Activated CD4-positive, alpha-beta T cell treated with anti-CD3 and anti-CD28 coated beads, Interleukin-2, amount 50 U/mL, for 24 hours (primary cell): Measurements from ENCODE around the gene MAPKAP1.

Experiments
- DNase-seq, 2 donors: peaks; one replicate each; pipeline ENCODE4 v3.0.0-alpha.2; 2020; ENCODE audit warnings: low read depth in 1 of 2, low spot score in 1 of 2

The MAPKAP1 gene

DNA sequence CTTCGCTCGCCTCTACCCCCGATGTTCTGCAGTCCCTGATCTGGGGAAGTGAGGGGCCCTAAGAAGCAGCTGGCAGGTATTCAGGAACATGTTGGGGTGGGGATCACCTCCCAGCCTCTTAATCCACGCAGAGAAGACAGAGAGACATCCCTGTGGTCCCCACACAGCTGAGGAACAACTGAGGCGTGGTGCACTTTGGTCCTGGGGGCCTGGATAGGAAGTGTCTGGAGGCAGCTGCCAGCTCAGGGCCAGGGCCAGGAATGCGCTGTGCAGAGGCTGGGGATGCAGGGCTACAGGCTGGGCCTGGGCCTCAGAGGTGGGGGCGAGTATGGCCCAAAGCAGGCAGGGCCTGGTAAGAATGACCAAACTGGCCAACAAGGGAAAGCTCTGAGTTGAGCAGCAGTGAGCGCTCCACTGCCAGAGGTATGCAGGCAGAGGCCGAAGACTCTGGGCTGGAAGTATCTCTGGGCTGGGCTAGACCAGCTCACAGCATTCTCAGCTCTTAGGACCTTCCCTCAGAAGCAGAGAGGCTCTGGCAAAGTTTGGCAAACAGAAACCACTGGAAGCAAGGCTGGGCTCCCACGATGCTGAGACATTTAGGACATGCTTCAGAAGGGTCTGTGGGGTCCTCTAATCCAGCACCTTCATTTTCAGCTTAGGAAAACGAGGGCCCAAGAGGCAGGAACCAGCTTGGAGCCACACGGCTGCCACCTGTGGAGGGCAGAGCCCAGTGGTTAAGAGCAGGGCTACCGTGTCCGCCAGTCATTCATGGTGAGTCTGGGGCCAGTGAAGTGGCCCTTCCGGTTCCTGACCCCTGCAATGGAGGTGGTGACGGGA is 271.0 kb downstream of the MAPKAP1 start:
- no peak for DNase-seq

DNA sequence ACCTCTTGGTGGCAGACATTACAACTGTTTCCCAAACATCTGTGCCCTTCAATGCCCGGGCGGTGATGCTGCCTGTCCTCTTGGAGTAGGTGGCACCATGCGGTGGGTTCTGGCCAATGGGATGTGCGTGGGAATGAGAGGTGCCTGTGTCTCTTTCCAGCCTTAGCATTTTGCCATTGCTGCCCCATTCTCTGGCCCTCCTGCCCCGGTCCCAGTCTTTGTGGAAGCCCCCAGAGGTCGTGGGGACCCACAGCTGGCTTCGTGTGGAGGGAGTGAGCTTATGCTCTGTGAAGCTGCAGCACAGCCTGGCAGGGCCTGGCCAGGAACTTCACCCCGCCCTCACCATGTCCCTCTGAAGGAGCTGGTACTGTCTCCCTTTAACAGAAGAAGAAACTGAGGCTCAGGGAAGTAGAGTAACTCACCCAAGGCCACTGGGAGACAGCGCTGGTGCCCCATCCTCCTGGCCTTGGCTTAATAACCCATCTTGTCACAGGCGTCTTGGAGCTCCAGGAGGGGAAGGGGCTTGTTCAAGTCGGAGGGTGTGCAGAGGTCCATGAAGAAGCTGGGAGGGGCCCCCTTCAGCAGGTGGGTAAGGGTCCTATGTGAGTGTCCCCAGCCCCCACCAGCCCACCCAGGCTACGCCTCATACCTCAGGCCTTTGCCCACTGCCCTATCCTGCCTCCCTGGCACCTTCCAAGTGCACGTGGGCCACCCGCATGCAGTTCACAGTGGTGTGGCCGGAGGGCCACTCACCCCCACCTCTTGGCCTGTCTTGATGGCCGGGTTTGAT is 271.8 kb downstream of the MAPKAP1 start:
- DNase-seq = no peak

DNA sequence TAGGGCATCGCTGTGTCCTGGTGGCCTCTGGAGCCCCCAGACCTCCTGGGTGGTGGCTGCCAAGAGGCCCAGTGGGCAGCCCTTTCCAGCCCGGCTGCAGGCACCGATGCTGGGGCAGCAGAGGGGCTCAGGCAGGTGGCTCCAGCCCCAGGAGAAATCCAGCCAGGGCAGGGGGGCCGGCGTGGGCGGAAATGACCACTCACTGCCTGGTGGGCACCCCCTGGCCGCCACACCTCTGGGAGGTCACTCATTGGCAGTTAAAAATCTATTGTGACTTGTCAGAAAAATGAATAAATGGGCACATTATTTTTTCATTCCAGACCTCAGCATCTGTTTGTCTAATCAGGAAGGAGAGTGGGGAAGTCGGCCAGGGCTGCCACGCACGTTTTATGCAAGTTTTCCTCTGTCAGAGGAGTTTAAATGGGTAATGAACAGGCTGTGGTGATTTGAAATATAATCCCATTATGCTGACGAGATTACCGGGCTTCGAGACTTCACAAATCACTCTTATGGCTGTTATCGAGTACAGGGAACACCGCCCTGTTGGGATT is 273.5 kb downstream of the MAPKAP1 start:
- DNase-seq = no peak

DNA sequence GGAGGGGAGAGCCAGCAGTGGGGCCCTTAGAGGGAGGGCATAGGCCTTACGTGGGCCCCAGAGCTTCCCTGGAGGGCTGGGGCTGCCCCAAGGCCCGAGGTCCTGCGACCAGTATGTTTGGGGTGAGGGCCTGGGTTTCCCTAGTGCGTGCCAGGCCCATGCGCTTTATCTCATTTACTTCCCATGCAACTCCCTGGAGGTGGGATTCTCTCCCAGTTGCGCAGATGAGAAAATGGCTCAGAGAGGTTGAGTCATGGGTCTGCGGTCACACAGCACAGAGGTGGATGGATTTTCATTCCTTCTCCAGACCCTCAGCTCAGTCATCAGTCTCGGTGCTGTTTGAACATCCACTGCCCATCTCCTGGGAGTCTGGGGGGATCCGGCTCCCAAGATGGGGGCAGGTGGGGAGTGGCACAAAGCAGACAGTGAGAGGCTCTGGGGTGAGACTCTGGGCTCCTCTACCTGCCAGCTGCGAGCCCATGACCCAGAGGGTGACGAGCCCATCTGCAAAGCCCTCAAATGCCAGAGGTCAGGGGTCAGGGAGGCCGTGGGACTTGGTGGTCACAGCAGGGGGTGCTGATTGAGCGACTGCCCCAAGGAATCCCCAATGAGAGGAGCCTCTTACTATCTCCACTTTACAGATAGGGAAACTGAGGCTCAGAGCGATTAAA is 274.2 kb downstream of the MAPKAP1 start:
- no peak for DNase-seq

DNA sequence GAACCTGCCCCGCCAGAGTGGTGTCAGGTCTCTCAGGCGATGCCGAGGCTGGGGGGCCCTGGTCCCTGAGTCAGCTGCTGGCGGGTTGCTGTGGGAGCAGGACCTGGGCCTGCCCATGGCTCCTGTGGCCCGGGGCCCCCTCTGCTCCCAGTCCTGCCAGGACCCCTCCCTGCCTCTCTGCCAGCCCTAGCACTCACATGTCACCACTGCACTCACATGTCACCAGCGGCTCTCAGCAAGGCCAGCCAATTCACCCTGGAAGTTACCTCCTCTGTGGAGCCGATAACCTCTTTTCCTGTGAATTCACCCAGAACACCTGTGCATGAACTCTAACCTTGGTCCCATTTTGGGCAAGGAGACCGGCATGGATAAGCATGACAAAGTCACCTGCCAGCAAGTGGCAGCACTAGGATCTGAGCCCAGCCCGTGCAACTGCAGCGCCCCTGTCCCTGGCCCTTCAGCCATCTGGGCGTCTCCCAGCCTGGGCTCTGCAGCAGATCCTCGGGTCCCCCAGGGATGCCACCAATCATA is 275.2 kb downstream of the MAPKAP1 start:
- DNase-seq = no peak

DNA sequence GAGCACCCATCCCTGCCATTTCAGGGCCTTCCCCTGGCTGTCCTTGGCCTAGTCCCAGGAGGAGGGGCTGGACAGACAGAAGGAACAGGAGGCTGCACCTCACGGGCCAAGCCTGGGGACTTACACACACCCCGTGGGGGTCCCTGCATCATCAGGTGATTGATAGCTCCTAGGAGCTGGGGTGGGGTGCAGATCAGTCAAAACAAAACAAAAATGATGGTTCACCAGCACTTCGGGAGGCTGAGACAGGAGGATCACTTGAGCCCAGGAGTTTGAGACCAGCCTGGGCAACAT is 276.0 kb downstream of the MAPKAP1 start:
- DNase-seq = no peak

DNA sequence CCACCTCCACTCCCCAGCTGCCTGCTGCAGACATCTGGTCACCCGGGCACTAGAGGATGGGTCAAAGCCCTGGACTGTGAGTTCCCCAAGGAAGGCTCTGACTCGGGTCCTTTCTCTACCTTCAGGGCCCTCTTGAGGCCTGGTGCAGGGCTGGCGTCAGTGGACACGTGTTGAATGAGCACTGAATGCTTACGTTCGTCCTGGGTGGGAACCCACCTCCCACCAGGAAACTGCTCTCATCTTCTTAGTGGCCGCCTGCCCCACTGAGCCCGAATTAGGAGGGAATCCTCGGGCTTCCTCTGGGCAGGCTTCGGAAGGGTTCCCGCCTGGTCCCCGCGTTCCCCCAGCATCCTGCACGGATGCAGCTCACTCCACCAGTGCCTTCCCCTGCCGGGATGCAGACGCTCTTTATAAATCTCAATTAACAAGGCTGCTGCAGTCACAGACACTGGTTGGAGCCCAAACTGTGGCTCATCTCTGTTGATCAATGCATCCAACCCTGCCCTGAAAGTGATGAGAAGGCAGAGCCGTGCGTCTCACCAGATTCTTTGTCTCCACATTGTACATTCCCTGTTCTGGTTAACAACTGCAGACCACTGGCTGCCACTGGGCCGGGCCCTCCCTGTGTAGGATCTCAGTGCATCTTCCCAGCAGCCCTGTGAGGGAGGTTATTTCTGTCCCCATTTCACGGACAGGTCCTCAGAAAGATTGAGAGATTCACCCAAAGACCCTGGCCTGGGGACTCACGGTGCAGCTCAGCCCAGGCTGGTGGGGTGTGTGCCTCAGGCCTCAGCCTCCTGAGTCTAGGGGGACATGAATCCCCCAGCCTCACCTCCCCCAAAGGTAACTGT is 276.6 kb downstream of the MAPKAP1 start:
- DNase-seq = no peak

DNA sequence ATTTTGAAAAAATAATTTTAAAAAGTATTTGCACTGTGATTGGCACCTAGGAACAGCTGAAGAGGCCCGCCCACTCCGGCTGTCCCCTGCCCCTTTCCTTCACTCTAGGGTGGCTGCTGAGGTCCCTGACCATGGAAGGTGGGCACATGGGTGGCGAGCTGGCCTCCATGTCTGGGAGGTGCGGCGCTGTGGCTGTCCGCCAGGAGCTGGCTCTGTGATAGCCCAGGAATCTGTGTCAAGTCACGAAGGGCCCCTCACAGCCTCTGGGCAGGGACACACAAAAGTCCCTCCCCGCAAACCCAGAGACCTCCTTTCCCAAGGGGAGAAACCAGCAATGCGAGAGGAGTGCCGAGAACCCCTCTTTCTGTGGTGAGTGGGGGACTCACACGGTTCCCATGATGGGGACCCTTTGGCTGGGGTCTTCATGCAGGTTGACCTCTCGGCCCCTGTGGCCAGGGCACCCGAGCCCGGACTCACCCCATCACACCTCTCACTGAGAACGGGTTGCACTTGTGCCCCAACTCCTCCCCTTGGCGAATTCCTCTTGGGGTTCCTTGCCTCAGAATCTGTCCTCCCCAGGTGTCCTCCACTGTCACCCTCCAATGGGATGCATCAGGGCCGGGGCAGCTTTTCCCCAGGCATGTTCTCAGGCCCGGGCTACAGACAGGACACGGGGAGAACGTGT is 277.4 kb downstream of the MAPKAP1 start:
- no peak for DNase-seq

DNA sequence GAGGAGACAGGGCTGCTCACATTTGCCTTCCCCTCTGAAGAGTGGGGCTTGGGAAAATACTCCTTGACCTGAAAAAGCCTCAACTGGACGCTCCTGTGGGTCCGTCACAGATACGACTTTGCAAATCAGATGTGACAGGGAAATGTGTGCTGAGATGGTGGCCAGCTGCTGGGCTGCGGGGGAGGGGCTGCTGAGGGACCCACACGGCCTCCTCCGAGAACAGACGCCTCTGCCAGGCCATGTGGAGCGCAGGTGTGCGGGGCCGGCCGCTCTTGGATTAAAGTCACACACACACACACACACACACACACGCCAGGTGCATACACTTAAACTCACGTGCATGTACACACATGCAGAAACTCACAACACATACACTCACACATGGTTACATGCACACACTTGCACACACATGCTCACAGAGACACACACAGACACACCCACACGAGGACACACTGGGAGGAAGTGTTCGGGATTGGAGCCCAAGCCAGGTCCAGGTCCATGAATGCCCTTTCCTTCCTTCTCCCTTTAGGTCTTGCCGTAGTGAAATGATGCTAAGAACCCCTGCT is 278.0 kb downstream of the MAPKAP1 start:
- no peak for DNase-seq

DNA sequence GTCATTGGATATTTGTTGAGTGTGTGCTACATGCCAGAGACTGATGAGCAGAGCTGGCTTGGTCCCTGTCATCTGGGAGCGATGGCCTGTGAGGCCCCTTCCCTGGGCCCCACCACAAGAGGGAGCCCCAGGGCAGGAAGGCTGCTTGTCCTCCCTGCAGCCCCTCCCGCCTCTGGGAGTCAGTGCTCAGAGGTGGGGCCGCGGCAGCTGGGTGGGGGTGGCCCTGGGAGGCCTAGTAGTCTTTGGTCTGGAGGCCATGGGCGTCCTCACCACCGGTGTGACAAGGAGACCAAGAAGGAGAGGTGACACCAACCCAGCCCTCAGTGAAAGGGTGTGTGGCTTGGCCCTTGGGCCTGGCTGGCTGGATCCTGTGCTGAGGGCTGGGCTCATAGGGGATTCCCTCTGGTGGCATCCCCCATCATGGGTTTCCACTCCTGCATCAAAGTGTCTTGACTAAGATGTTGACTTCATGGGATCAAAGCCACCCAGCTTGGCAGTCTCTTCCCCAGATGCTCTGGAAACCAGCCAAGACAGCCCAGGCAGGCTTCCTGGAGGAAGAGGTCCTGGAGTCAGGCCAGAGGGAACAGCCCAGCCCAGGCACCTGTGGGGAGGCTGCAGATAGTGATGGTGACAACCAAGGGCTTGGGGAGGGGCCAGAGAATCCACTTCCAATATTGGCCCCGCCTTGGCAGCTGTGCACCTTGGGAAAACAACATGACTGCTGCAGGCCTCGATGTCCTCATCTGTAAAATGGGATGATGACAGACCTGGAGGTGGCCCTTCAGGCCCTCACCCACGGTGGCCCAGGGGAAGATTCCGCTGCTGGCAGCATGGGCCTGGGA is 278.7 kb downstream of the MAPKAP1 start:
- no peak for DNase-seq

DNA sequence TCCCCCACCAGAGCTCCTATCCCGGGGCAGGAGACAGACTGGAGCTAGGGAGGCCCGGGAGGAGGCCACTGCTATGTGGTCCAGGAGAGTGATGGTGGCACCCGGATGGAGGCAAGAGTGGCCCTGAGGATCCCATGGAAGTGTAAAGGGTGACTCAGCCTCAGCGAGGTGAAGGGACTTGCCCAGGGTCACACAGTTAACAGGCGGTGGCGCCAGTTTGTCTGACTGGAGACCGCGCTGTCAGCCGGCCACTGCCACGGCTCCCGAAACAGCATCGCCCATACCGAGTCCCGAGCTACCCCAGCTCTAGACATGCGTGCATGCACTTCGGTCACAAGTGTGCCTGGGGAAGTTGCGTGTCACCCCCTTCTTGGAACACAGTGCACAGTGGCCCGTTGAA is 279.5 kb downstream of the MAPKAP1 start:
- no peak for DNase-seq

DNA sequence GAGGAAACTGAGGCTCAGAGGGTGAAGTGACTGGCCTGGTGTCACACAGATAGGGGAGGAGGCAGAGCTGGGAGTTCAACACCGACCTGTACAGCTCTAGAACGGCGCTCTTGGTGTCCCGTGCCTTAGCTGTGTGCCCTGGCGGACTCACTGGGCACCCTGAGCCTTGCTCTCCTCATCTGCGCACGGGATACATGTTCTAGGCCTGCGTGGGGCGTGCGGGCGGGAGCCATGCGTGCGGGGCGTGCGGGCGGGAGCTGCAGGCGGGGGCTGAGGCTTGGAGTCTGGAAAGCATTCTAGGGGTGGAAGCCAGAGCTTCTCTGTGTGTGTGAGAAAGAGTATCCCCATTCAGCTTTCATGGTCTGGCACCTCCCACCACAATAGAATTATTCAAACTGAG is 280.1 kb downstream of the MAPKAP1 start:
- DNase-seq = no peak

DNA sequence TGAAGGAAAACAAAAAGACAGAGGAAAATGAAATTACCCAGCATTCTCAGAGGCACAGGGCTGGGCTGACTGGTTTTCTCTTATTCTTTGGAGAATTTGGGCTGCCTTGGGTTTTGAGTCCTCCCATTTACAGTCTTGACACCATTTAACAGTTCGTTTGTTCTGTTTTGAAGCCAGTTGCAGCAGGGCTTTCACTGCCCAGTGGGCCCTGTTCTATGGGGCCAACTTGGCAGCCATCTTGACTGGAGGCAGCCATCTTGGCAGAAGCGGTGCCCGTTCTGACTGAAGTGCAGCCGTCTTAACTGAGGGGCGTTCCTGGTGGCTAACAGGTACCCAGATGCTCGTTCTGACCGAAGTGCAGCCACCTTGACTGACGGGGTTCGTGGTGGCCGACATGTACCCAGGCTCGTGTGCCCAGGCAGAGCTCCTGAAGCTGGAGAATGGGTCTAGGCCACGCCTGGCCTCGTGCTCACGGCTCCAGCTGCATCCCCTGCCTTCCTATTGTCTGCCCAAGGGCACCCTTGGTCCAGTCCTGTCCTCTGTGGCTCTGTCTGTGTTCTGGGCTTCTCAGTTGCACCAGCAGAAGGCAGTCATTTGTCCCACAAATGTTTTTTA is 281.0 kb downstream of the MAPKAP1 start:
- no peak for DNase-seq

DNA sequence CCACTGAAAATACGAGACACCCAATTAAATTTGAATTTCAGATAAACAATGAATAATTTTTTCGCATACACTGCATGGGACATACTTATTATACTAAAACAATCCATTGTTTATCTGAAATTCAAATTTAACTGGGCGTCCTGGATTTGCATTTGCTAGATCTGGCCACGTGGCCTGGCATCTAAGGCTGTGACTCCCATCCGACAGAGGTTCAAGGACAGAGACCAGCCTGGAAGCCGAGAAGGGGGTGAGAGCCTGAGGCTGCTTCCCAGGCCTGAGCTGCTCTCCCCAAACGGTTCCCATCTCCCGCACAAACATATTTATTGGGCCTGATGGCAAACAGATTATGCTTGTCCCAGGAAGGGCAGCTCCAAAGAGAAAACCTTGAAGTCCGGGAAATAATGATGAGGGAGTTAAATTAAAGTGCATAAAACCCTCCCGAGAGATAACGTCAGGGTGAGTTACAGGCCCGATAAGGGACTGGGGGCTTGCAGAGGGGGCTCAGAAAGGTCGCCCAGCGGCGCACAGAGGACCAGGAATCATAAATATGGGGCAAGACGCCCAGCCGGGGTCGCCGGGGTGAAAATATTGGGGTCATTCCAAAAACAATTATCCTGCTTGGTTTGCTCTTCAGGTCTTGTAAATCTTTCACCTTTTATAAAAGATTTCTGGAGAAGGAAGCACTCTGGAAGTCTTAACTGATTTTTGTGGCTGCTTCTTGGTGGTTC is 281.7 kb downstream of the MAPKAP1 start:
- DNase-seq = no peak

DNA sequence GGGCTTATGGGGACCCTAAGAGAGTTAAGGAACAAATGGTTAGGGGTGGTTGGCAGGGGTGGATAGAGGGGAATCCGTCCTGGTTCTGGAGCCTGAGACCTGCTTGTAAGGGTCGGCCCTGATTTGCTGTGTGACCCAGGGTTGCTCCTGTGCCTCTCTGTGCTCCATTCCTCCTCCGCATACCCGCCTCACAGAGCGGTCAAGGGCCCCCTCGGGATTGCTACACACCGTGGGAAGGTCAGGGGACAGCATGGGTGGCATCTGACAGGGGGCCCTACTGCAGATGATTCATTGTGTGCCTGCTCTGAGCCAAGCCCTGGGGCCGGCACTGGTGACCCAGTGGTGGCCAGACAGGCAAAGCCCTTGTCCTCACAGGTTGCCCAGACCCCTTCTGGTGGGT is 283.0 kb downstream of the MAPKAP1 start:
- no peak for DNase-seq

DNA sequence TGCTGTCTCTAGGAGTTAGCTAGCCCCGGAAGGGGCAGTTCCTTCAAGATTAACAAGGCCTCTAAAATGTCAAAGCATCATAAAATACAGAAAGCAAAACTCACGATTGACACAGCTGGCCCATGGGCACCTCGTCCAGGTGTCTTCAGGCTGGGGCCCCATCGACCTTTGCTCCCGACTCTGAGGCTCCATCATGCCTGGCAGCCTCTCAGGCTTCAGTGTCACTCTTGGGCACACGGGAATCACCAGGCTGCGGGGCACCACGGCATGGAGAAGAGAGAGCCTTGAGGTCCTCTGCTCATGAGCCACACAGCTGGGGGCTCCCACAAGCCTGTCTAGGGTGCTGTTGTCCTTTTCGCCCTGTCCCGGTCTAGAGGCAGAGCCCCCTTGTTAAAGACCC is 284.2 kb downstream of the MAPKAP1 start:
- DNase-seq = no peak

DNA sequence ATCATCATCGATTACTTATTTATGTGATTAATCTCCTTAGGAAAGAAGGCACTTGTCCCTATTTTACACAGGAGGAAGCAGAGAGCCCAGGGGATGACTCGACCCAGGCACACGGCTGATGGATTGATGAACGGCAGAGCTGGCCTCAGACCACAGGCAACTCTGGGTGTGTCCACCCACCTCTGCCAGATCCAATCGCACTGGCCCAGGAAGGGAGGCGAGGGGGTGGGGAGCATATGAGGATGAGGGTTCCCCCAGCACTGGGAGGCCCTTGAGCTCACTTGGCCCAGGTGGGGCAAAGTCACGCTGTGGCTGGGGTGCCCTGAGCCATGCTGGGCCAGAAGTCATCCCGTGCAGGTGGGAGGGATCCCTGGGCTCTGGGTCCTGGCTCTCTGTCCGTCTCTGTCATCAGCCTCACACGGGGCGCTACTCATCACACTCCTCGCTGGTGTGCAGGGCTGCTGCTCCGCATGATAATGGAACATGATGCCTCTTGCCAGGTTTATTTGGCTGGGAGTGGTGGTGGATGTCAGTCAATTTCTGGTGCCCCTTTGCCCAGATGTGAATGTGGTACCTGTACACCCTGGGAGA is 285.3 kb downstream of the MAPKAP1 start:
- no peak for DNase-seq
